Stomach (tissue), 9 donors: ENCODE measurements around the gene GUCY2C. TPM values are rescaled to one million over a fixed set of nuclear protein-coding genes. Genes with fewer than 3 reads are reported as not detected.

ENCODE experiments used
- DNase-seq, 2 donors: peaks; one replicate each; pipeline versions ENCODE4 v3.0.0 to v3.0.0-alpha.2; 2013 to 2019
- H3K27ac ChIP-seq, 5 donors: fragments of 200-600 bp in 4 of 5; sonication (generic) in 4 of 5; one replicate each; pipeline ENCODE4 v1.5.1; 2013 to 2019; ENCODE audit warnings: mild to moderate bottlenecking in 1 of 5, moderate library complexity in 1 of 5
- H3K27me3 ChIP-seq, 3 donors: fragments of 200-600 bp; sonication (generic); one replicate each; pipeline ENCODE4 v1.5.1; 2017 to 2019; ENCODE audit warnings: mixed run types in 1 of 3
- H3K36me3 ChIP-seq, 4 donors: fragments of 200-600 bp; sonication (generic); 1 replicate in 3 of 4; 2 replicates in 1 of 4; pipeline ENCODE4 v1.5.1; 2016 to 2019
- H3K4me1 ChIP-seq, 4 donors: fragments of 200-600 bp; sonication (generic); one replicate each; pipeline ENCODE4 v1.5.1; 2016 to 2019
- H3K4me3 ChIP-seq, 4 donors: fragments of 200-600 bp; sonication (generic) in 3 of 4; one replicate each; pipeline ENCODE4 v1.5.1; 2016 to 2019; ENCODE audit warnings: mild to moderate bottlenecking in 1 of 4
- H3K9me3 ChIP-seq, 4 donors: fragments of 200-600 bp; sonication (generic); one replicate each; pipeline ENCODE4 v1.5.1; 2016 to 2019
- EP300 ChIP-seq: sonication (generic); formaldehyde crosslinking; IDR thresholded peaks from one replicate; pipeline ENCODE4 v1.6.1; 2017; ENCODE audit warnings: antibody characterized with exemption
- POLR2A ChIP-seq, 4 donors: fragments of 450-650 bp; IDR thresholded peaks; one replicate each; pipeline ENCODE4 v1.6.1; 2016; ENCODE audit warnings: antibody characterized with exemption in 4 of 4, control low read depth in 2 of 4, mild to moderate bottlenecking in 1 of 4, moderate library complexity in 1 of 4
- POLR2AphosphoS5 ChIP-seq, 3 donors: sonication (generic); formaldehyde crosslinking; IDR thresholded peaks; one replicate each; pipeline ENCODE4 v1.6.1; 2016; ENCODE audit warnings: antibody characterized with exemption in 3 of 3
- WGBS, 5 donors: extraction: QIAGEN DNeasy Blood & Tissue Kit in 3 of 5; methylation state at CpG; one replicate each; pipeline versions ENCODE4 v1.1.5 to v1.1.7; 2013 to 2018; 5-methylcytosine and 5-hydroxymethylcytosine counted together
- intact Hi-C: fragments of 100-400 bp; cut with DNase I; formaldehyde crosslinking; loops from one replicate; pipeline ENCODE4 v1.15.1; 2023; ENCODE audit warnings: low total_unique reads
- polyA plus RNA-seq, 3 donors: library from polyadenylated mRNA; stranded (reverse); fragments of 200-250 nt; gene quantifications; one replicate each; pipeline ENCODE4 v1.2.3, GENCODE V29; 2013
- total RNA-seq, 5 donors: library from RNA; depleted of rRNA; stranded (reverse); fragments of >200 nt; gene quantifications; one replicate each; pipeline versions ENCODE4 v1.1.0 to v1.2.3, GENCODE V29; 2014 to 2016
- TF ChIP-seq, protein P1 (sequence below), 7 experiments: fragments of 450-650 bp in 4 of 7; fragments of 200-600 bp in 3 of 7; sonication (generic) in 3 of 7; IDR thresholded peaks; one replicate each; pipeline ENCODE4 v1.5.1; 2016 to 2019; ENCODE audit warnings: antibody characterized with exemption in 7 of 7, control low read depth in 2 of 7, mild to moderate bottlenecking in 1 of 7
- donor health status: healthy with polysubstance abuse.
- donor health status: Bipolar disorder and iron deficiency.
- donor health status: healthy.

GUCY2C gene
- total and polyA plus RNA-seq, 8 donors, result 0.05 to 31.0 (median 1.4) TPM; not detected in 4

DNA sequence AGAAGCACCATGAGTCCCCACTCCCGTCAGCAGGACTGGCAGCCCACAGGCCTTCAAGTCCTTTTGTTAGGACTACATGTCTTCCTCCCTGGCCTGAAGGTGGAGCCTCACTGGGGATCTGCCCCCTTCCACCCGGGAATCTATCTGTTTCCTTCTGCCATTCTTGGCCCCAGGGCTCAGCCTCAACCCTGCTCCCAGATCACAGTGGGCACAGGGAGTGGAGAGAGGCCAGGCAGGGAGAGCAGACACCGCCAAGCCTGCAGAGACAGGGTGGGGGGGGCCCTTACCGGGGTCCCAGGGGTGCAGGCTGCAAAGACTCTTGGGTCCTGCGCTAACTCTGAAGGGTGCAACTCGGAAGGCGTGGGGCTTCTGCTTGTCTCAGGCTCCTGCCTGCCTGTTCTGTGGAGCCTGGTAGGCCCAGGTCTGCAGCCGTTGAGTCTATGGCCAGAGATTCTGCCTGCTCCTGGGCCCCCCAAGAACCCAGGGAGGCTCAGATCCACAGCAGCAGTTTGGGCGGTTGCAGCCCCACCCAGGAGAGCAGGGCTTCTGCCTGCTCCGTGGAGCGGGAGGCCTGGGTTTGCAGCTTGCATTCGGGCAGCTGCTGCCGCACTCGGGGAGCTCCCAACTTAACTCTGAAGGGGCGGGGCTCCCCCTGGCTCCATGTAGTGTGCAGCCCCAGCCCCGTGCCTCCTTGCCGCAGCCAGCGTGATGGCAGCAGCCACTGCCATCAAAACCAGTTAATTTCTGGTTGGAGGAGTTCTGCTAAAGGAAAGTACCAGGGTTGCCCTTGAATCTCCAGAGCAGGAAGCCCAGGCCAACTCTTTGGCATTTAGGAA is 107.0 kb downstream of the GUCY2C start:
- H3K27me3 ChIP-seq, result no peaks in the 10 kb centered on the region
- 85 to 95% (median 90%) methylated on average over 9 to 18 of the region's 18 CpGs for WGBS, 5 donors
- no peak overlapping the region for H3K4me3 ChIP-seq
- DNase-seq, result no peak
- intact Hi-C loops, result no loop called here
- no peak for TF ChIP-seq POLR2AphosphoS5 (IDR thresholded peaks at IDR 0.05)
- TF ChIP-seq, protein P1, sequence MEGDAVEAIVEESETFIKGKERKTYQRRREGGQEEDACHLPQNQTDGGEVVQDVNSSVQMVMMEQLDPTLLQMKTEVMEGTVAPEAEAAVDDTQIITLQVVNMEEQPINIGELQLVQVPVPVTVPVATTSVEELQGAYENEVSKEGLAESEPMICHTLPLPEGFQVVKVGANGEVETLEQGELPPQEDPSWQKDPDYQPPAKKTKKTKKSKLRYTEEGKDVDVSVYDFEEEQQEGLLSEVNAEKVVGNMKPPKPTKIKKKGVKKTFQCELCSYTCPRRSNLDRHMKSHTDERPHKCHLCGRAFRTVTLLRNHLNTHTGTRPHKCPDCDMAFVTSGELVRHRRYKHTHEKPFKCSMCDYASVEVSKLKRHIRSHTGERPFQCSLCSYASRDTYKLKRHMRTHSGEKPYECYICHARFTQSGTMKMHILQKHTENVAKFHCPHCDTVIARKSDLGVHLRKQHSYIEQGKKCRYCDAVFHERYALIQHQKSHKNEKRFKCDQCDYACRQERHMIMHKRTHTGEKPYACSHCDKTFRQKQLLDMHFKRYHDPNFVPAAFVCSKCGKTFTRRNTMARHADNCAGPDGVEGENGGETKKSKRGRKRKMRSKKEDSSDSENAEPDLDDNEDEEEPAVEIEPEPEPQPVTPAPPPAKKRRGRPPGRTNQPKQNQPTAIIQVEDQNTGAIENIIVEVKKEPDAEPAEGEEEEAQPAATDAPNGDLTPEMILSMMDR (IDR thresholded peaks at IDR 0.05), result no peak
- H3K9me3 ChIP-seq, result peaks cover 0 to 2% (median 0%) of the 10 kb centered on the region in 4 donors
- H3K36me3 ChIP-seq, result no peaks in the 10 kb centered on the region
- no peak overlapping the region for H3K27ac ChIP-seq
- H3K4me1 ChIP-seq, result no peaks in the 10 kb centered on the region

- intact Hi-C loops, result no loop called here
- 89 to 100% (median 93%) methylated on average over 3 of the region's 3 CpGs for WGBS, 5 donors
- no peaks in the 10 kb centered on the region for H3K27me3 ChIP-seq
- no peak overlapping the region for H3K4me3 ChIP-seq
- no peaks in the 10 kb centered on the region for H3K36me3 ChIP-seq
- H3K4me1 ChIP-seq, result no peaks in the 10 kb centered on the region
- H3K9me3 ChIP-seq, result no peaks in the 10 kb centered on the region
- DNase-seq, result no peak
- TF ChIP-seq POLR2A (IDR thresholded peaks at IDR 0.05) (no peak), POLR2AphosphoS5 (IDR thresholded peaks at IDR 0.05) (no peak), EP300 (no peak)
- TF ChIP-seq, protein P1 (IDR thresholded peaks at IDR 0.05), result no peak
- no peak overlapping the region for H3K27ac ChIP-seq
Observed at GRCh38 chr12:14588571-14588970, 107.8 kb downstream of the GUCY2C start.

- Histone ChIP-seq H3K9me3 (no peaks in the 10 kb centered on the region), H3K4me3 (no peak overlapping the region), H3K4me1 (peaks cover 0 to 5% (median 0%) of the 10 kb centered on the region in 4 donors), H3K36me3 (no peaks in the 10 kb centered on the region), H3K27ac (no peak overlapping the region), H3K27me3 (no peaks in the 10 kb centered on the region)
- WGBS, 5 donors, result 92 to 94% (median 93%) methylated on average over 8 of the region's 8 CpGs
- intact Hi-C loops, result no loop called here
- TF ChIP-seq, protein P1 (IDR thresholded peaks at IDR 0.05), result no peak
- TF ChIP-seq EP300 (no peak), POLR2AphosphoS5 (IDR thresholded peaks at IDR 0.05) (no peak), POLR2A (IDR thresholded peaks at IDR 0.05) (no peak)
- no peak for DNase-seq
Observed at GRCh38 chr12:14578646-14579045, 117.8 kb downstream of the GUCY2C start.

- Histone ChIP-seq H3K36me3 (no peaks in the 10 kb centered on the region), H3K4me3 (no peak overlapping the region), H3K4me1 (peaks cover 0 to 5% (median 0%) of the 10 kb centered on the region in 4 donors), H3K27me3 (no peaks in the 10 kb centered on the region), H3K27ac (no peak overlapping the region), H3K9me3 (no peaks in the 10 kb centered on the region)
- DNase-seq, result no peak
- WGBS, 5 donors, result 78 to 91% (median 83%) methylated on average over 1 of the region's 1 CpG
- intact Hi-C loops, result no loop called here
- TF ChIP-seq, protein P1 (IDR thresholded peaks at IDR 0.05), result no peak
- TF ChIP-seq POLR2AphosphoS5 (IDR thresholded peaks at IDR 0.05) (no peak), POLR2A (IDR thresholded peaks at IDR 0.05) (no peak), EP300 (no peak)
Observed at GRCh38 chr12:14577344-14577743, 119.1 kb downstream of the GUCY2C start.
